ENCODE measurements around the gene METTL24.

Gene METTL24, protein sequence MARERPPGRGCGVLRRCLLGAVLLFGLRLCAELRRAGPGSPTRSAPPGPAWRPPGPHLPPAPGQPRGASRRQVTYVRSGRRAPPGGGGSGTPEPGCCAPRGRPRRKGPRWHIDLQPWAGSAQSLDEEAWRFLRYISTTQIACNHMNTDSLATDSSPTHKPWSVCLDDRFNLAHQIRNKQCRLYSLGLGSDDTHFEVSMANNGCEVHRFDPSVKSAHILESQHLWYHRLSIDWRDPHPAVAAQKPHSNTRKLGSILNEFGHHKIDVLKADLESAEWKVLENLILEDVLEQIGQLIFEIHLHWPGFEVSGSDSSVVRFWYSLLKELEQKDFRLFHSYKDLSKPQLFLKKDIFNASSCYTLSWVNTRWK

DNA sequence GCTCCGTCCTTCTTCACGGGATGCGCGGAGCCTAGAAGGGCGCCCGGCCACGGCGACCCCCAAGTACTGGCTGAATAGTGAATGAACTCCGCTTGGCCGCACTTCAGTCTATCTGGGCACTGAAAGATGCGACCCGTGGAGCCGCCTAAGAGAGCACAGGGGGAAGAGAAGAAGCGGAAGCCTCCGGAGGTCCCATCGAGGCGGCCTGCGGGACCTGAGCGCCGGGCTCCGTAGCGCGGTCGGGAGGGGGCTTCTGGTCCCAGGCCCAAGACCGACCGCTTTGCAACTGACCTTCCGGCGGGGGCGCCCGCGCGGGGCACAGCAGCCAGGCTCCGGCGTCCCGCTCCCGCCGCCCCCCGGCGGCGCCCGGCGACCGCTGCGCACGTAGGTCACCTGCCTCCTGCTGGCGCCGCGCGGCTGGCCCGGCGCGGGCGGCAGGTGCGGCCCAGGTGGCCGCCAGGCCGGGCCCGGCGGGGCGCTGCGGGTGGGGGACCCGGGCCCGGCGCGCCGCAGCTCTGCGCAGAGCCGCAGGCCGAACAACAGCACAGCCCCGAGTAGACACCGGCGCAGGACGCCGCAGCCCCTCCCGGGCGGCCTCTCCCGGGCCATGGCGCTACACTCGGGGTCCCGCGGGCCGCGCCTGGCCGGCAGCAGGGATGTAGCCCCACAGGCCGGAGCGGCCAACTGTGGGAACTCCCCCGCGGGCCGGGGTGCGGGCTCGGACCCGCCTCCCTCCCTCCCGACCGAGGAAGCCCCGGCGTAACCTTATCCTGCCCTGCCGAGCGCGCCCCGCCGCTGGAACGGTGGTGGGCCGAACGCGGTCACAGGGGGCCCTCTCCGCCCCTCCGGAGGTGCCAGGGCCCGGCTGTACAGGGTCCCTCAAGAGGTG, at the start of gene METTL24:
TSS of gene METTL24 (minus strand) at position 686 of the 889 bp plus-strand sequence. CDS start at position 609, 77 bp downstream.
- DNase-seq = no peak

DNA sequence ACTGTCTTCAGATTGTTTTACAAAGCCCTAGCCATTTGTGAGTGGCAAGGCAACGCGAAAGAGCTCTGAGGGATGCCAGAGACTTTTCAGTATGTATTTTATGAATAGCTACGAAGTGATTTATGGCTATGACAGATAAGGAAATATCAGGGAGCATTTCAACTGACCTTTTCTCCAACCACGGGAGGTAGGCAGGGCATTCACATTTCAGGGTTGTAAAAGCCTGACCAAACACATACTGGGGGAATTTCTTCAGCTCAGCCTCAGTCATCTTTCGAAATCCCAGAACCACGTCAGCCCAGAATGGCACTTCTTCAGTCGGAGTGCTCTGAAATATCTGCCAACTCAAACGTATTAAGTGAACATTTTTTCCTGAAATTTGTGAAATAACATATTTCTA, 46.5 kb upstream of the METTL24 start:
- DNase-seq = no peak

DNA sequence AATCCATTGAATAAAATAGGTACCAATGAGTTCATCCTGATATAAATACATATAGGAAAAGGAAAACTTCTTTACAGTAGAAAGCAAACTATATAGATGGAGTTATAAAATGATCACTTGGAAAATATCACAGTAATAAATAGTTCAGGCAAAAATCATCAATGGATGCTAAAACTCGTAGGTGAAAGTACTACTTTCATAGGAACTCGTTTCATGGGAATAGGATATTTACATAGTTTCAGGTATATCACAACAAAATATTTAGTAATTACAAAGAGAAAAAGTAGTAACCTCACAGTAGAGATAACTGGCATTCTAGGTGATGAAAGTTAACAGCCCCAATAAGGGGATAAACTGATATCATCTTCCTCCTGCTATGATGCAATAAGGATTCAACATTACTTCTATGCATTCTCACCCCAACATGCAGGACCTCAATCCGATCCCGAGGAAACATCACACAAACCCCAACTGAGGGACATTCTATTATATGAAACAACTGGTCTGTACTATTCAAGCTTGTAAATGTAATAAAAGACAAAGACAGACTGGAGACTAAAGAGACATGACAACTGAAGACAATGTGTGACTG, 43.5 kb upstream of the METTL24 start:
- no peak for DNase-seq

DNA sequence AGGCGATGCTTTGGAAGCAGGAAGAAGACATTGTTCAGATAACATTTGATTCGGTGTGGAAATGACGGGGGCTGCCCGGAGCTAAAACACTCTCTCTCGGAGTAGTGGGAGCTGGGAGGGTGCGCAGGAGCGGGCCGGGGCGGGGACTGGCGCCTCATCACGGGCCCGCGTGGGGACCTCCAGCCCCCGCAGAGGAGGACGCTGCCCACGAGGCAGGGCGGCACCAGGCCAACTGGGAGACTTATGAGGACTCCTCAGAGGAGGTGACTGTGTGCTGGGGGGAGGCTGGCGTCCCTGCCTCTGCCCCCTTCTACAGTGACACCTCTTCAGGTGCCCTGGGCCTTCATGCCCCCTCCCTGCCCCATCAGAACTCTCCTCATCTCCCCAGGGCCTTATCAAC, 42.1 kb upstream of the METTL24 start:
- DNase-seq = no peak

DNA sequence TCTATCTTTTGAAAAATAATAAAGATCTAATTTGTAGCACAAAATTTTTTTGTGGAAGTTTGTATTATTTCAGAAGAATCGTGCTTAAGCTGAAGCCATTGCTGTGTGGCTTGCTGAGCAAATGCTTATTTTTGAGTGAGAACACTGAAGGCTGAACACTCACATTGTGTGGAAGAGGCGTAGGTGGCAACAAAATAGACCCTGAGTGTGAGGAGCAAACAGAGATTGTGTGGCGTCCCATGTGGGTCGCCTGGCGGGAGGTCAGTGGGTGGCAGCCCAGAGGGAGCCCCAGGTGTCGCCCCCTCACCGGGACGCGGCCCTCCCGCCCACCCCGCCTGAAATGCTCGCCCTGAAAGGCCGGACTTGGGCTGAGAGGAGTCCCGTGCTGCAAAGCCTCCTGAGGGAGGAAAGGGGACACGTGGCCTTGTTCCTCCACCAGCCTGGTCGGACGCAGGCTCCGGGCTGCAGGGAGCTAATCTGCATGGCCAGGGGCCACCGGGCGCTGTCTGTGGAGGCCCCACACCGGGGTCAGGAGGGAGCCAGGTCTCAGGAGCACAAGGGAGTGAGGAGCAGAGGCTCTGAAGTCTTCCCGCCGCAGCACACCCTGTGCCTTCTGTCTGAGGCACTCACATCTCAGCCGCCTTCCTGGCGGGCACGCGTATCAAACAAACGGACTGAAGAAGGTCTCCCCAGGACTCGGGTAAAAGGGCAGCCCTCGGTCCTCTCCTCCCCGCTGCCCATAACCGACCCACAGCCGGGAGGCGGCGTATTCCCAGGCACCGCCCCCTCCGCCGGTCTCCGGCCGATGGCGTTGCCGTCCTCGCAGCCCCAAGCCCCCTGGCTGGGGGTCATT, 41.3 kb upstream of the METTL24 start:
- no peak for DNase-seq

DNA sequence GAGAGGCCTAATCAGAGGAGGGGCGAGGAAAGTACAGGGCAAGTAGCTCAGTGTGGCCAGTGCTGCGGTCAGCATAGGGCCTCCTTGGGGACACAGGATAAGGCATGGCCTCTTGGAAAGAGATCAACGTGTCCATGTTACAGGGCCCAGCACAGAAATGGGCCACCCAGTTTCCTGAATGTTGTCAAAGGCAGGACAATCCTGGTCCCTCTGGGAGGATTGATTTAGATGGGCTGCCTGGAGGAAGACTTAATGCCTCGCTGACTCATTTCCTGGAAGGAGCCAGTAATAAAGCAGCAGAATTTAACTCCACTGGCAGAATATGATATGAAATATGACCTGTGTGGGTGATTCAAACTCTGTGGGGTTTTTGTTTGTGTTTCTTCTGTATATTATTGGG, 40.6 kb upstream of the METTL24 start:
- peak; percentile 19 for DNase-seq

DNA sequence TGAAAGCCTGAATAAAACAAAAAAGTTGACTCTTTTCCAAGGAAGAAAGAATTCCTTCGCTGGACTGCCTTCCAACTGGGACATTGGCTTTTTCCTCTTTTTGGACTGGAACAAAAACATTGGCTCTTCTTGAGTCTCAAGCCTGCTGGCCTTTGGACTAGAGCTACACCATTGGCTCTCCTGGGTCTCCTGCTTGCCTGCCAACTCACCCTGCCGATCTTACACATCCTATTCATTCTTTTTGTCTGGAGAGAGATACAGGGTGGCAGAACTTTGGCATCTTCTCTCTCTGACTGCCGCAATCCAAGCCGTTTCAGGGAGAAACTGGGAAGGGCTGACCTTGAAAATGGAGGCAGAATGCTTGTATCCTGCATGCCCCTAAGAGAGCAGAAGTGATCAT, 37.1 kb upstream of the METTL24 start:
- no peak for DNase-seq

DNA sequence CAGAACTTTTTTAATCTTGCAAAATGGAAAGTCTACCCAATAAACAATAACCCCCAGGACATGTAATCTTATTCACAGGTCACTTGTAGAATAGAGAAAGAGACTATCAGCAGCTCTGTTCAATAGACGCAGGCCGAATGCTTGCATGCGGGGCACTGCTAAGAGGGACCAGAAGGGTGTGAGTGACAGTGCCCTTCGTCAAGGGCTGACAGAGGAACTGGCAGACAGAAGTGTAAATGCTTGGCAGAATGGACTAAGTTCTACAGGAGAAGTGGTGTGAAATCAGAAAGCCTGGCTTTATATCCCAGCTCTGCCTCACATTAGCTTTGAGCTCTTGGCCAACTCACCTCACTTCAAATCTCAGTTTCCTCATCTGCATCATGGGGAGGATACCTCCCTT, 36.3 kb upstream of the METTL24 start:
- DNase-seq = no peak

DNA sequence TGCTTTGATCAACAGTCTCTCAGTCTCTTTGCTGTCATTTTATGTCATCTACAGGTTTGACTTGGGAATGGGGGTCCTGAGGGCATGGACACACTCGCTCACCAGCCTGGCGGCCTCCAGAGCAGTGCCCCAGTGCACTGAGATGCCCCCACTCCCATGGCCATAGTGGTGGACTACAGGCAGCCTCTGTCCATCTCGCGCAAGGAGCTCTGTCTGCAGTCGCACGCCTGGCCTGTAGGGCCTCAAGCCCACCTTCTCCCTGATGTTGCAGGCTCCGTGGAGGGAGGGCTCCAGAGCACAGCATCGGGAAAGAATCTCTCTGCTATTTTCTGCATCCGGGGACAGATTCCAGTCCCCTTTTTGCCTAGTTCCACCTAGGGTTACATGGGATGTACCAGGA, 34.6 kb upstream of the METTL24 start:
- DNase-seq = no peak

DNA sequence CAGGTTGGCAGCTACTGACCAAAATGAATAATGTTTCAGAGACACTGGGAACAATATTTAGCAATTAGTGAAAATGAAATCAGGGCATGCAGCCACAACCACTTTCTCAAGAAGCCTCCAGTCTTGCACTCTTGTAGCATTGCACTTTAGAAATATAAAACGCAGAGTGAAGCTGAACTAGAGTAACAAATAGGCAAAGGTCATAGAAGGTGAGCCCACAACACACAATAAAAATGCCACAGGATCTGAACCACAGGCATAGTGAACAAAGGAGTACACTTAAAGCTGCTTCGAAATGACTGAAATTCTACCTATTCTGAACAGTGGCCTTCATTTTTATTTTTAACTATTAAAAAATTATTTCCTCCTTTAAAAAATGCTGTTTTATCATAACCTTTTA, 32.3 kb upstream of the METTL24 start:
- DNase-seq = no peak

DNA sequence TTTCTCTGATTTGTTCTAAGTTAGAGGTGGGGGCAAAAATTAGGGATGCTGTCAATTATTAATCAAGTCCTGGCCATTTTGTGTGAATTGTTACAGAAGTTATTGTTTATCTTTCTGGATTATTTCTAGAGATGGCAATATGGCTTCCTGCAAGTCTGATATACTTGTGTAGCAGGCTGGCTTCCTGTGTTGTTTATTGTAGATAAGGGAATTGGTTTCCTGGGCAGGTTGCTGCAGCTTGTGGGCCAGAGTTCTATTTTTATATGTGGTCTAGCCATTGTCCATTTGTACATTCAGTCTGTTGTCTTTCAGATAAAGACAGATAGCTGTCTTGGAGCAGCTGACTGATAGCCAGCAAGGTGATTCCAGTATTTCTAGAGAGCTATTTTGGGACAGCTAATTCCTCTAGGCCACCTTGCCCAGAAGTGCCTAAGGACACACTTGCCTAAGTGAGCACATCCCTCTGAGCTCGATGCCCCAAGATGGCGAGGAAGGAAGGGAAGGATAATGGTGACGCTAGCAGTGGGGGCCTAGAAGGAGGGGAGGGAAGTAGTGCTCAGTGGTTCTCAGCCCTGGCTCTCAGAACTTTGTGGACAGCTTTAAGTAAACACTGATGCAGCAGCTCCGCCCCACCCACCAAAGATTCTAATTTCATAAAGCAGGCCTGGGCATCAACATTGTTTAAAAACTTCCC, 31.7 kb upstream of the METTL24 start:
- DNase-seq = peak; percentile 48

DNA sequence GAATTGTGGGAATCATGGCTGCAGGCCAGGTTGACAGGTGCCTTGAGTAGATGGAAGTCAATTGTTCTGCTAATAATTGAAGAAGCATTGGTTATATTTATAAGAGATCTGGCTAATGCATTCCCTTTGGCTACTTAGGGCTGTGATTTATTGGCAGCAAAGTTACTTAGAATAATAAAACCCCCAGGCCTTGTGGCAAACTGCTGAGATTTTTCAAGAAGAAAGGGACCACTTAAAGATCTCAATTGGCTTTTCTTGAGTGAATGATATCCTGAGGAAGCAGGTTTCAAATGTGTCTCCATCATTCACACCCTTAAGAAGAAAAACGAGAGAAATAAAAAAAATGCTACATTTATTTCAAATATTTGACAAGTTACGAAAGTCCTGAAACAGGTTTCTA, 29.8 kb upstream of the METTL24 start:
- DNase-seq = no peak

DNA sequence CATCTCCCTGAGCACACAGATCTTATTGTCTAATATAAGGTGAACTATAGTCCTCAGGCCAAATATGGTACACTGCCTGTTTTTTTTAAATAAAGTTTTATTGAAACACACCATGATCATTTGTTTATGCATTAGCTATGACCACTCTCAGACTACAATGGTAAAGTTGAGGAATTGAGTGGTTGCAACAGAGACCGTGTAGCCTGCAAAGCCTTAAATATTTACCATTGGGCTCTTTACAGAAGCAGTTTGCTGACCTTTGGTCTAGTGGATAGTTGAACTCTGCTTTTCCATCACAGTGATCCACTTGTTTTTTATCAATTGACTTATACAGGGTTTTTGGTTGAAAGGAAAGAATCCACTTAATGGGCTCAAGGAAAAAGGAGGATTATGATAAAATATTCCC, 27.3 kb upstream of the METTL24 start:
- no peak for DNase-seq

DNA sequence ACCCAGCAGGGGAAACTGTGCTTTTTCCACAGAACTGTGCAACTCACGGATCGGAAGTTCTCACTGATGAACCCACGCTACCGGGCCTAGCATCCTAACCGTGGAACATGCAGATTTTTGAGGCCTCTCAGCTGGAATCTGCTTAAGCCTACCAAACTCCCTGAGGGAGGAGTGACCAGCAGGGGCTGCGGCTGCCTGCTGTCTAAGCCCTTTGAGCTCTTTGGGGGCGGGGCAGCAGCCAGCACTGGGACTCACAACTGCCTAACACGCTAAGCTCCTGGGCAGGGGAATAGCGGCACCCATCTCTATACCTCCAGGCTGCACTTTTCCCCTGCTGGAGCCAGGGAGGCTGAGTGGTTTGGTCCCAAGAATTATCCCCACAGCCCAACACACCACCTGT, 20.4 kb upstream of the METTL24 start:
- no peak for DNase-seq

DNA sequence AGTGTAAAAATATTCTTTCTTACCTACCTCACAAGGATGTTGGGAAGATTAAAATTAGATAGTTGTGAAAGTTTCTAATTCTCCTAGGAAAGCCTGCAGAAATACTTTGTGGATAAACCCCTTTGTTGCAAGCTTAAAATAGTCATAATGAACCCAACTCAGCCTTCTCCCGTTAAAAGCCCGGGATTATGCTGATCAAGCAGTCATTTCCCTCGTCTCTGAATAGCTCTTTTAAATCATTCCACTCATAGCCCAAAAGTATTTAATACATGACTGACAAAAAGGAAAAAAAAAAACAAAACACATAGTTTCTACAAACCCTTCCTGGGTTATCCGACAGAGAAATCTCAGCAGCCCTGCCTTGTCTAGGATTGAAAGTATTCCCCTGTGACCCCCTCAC, 10.9 kb upstream of the METTL24 start:
- no peak for DNase-seq

DNA sequence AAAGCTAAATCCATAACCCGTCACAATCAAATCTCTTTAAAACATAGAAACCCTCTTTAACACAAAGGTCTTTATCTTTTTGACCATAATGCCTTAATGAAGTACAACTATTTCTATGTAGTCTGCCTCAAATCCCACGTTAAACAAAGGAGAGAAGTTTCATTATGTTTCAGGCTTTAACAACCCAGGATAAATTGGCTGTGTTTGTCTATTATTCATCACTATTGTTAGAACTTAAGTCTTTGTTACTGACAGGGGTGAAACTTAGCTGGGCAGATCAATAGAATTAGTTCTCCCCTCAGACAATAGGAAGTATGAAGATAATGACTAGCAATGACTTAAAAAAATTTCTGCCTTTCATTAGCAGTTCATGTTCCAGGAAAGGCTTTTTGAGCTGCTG, 10.1 kb upstream of the METTL24 start:
- no peak for DNase-seq

DNA sequence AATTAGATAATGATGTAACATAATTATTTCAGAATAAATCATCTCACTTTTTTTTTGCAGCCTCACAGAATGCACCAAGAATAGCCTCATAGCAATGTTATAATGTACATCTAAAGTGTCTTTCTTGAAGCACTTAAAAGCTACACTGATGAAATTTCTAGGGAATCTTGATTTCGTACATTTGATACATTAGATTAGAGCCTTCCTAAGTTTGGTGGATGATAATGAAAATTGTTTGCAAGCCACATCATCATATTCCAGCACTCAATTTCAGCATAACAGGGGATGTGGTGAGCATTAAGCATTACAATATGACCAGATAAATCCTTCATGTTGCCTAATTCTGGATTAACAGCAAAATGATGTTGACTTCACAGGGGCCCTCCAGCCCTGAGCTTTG, 9.7 kb upstream of the METTL24 start:
- DNase-seq = no peak

DNA sequence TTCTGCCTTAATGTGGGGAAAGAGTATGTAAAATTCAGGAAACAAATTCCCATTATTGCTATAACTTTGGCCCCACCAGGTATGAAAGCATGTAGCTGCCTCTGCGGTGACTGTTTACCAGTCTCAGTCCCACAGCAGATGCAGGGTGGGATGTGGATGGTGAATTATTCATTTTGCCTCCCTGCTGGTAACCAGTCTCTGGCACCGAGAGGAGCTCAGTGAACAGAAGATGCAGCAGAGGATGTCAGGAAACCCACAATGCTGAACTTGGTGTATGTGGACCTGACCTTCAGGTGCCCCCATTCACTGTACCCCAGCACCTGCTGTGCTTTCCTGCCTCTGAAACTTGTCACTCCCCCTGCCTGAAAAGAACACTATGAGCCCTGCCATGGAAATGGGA, 8.8 kb upstream of the METTL24 start:
- no peak for DNase-seq

DNA sequence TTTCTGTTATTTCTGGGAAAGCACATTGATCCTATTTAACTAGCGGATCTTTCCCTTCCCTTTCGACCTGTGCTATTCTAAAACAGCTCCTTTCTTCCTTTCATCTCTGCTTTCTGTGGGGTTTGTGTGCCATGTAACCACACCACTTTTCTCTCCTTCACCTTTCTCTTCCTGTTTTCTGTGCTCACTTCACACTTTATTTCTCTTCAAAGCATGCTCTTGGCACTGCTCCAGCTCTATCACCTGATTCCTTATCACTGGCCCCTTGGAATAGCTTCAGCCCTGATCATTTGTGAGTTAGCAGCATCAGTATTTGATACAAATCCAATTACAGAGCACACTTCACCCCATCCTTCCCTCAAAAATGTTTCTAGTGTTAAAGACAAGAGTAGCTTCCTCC, 8.1 kb upstream of the METTL24 start:
- no peak for DNase-seq

DNA sequence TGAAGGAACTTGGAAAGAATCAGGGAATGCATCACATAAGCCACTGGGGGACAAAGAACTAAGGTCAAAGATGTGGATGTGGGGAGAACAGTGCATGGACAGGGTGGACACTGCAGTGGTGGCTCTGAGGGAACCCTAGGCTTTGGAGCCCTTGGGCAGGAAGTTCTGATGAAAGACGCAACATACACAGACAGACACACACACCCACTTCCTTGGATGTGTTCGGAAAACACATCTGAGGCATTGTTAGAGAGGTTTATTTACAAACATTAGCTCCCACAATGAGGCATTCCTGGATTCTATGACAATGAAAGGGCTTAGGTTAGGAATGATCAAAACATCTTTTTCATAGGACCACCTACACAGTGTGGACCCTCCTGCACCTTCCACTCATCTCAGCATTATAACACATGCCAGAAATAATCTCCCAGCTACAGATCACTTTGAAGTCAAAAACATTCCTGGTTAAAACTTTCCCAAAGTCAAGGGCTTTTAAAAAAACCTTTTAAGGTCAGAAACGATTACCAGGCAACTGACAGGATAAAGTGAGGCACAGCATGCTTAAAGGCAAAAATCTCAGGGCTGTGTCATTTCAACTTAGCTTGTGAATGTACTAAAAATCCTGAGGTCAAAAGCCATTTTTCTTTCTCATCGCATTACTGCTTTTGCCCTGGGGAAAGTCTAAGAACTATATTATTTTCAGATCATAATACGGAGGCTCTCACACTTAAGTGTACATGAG, 6.4 kb upstream of the METTL24 start:
- no peak for DNase-seq

DNA sequence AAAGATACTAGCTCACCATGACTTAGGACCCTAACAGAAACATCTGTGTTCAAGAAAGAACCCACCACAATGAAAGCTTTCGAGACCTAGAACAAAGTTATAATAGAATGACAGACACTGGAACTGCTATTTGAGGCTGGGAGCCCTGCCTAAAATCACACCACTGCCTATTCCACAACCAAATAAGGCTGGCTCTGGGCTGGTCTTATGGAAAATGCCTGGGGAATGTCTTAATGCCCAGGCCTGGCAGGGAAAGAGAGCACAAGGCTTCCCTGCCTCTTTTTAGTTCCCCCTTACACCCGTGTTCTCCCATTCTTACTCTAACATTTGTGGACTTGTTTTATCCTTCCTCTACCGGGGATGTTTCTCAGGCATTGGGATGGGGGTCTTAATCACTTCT, 5.6 kb upstream of the METTL24 start:
- DNase-seq = no peak

DNA sequence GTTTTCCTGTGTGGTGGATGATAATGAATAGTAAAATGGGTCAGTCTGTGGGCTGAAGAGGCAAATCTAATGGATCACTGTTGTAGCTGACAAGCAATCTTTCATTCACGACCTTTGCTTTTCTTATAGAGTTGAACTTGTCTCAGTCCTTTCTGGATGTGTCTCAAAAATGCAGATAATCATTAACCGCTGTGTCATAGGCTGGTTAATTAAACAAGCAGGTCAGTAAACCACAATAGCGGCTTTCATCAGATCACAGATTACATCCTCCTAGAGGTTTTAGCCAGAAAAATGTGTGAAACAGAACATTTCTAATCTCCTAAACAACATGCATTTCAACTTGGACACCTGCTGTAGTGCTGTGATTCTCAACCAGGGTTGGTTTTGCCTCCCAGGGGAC, 2.5 kb upstream of the METTL24 start:
- no peak for DNase-seq
